ENCODE measurements around the gene SMLR1. TPM values are rescaled to one million over a fixed set of nuclear protein-coding genes. Genes with fewer than 3 reads are reported as not detected.

SMLR1 gene
- total RNA-seq, 1 experiment from 2014 or later: not detected

DNA sequence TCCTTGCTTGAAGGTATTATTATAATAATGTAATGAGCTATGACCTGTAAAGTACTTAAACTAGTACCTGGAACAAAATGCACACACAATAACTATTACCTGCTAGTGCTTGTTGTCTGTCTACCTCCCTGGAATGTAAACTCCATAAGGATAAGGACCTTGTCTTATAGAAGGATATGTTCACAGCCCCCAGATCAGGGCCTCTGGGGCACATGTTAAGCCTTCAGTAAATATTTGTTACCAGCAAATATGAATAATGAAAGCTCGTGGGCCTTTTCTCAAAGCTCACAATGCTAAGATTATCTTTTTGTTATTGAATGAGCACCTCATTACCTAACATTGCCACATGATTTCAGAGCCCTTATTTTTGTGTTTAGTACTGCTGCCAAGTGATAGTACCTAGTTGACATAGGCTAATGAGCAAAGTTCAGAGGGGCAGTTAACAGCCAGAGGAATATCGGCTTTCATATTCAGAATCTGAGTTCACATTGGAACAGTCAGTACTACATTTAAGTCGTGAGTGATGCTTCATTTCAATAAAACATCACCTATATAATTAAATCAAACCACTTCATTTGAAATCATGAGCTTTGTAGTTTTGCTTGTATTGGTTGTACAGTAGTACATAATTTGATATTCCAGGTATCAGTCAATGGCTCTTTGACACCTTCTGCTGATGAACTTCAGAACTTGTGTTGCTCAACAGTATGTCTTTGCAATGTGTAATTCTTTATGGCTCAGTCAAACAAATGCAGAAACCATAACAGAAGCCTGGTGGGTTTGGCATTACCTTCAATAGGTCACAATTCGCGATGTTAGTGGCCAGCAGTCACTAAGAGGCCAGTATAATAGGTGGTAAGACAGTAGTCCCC, 11.8 kb upstream of the SMLR1 start:
- Histone ChIP-seq H3K9me2 (ENCODE audit: insufficient read depth) (no peaks in the 10 kb centered on the region), H3K9me3 (ENCODE audit: insufficient read depth, low read depth) (no peaks in the 10 kb centered on the region), H4K20me1 (ENCODE audit: insufficient read depth) (no peaks in the 10 kb centered on the region), H3K79me2 (ENCODE audit: low read depth) (no peaks in the 10 kb centered on the region), H2AFZ (no peak overlapping the region), H3K4me3 (no peak overlapping the region), H3K27me3 (ENCODE audit: insufficient read depth, low read depth) (no peaks in the 10 kb centered on the region), H3K36me3 (ENCODE audit: low read depth) (no peaks in the 10 kb centered on the region), H3F3A (ENCODE audit: insufficient read depth, low read depth) (no peaks in the 10 kb centered on the region), H3K4me1 (replicated peaks; ENCODE audit: insufficient read depth) (no peaks in the 10 kb centered on the region), H3K4me2 (no peak overlapping the region), H3K27ac (no peak overlapping the region)
- CTCF ChIA-PET: no interaction called here
- DNase-seq: no peak
- POLR2A ChIA-PET (ENCODE audit: unreplicated experiment): interaction anchor here (0.6 kb wide), 1 partner anchor 492 kb away, joined by 15 read pairs; no protein-coding TSS in a partner anchor
- TF ChIP-seq, protein P1, sequence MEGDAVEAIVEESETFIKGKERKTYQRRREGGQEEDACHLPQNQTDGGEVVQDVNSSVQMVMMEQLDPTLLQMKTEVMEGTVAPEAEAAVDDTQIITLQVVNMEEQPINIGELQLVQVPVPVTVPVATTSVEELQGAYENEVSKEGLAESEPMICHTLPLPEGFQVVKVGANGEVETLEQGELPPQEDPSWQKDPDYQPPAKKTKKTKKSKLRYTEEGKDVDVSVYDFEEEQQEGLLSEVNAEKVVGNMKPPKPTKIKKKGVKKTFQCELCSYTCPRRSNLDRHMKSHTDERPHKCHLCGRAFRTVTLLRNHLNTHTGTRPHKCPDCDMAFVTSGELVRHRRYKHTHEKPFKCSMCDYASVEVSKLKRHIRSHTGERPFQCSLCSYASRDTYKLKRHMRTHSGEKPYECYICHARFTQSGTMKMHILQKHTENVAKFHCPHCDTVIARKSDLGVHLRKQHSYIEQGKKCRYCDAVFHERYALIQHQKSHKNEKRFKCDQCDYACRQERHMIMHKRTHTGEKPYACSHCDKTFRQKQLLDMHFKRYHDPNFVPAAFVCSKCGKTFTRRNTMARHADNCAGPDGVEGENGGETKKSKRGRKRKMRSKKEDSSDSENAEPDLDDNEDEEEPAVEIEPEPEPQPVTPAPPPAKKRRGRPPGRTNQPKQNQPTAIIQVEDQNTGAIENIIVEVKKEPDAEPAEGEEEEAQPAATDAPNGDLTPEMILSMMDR (conservative IDR thresholded peaks at IDR 0.05): no peak
- TF ChIP-seq EZH2 (IDR thresholded peaks at IDR 0.05; ENCODE audit: low read depth): no peak
- BruUV-seq (replicated peaks): no TSS peak
- intact Hi-C loops (cut with micrococcal nuclease; ENCODE audit: unreplicated experiment): no loop called here

DNA sequence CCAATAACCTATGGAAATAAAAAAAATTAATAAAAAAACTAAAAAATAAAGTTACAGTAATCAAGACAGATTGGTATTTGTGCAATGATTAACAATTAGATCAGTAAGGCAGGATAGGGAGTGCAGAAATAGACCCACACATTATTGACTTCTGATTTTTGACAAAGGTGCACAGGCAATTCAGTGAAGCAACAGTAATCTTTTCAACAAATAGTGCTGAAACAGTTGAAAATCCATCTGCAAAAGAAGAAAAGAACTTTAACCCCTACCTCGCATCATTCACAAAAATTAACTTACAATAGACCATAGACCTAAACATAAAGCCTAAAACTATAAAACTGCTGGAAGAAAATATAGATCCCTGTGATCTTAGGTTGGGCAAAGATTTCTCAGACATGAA, 4.5 kb upstream of the SMLR1 start:
- no peaks in the 10 kb centered on the region for H3F3A ChIP-seq (ENCODE audit: insufficient read depth, low read depth)
- intact Hi-C loops (cut with micrococcal nuclease; ENCODE audit: unreplicated experiment): no loop called here
- no peaks in the 10 kb centered on the region for H3K9me3 ChIP-seq (ENCODE audit: insufficient read depth, low read depth)
- no peak overlapping the region for H2AFZ ChIP-seq
- H3K4me2 ChIP-seq: no peak overlapping the region
- BruUV-seq (replicated peaks): no TSS peak
- H3K4me1 ChIP-seq (replicated peaks; ENCODE audit: insufficient read depth): no peaks in the 10 kb centered on the region
- TF ChIP-seq, protein P1 (conservative IDR thresholded peaks at IDR 0.05): no peak
- TF ChIP-seq EZH2 (IDR thresholded peaks at IDR 0.05; ENCODE audit: low read depth): no peak
- H4K20me1 ChIP-seq (ENCODE audit: insufficient read depth): no peaks in the 10 kb centered on the region
- no peaks in the 10 kb centered on the region for H3K79me2 ChIP-seq (ENCODE audit: low read depth)
- no peaks in the 10 kb centered on the region for H3K9me2 ChIP-seq (ENCODE audit: insufficient read depth)
- no peak overlapping the region for H3K4me3 ChIP-seq
- H3K36me3 ChIP-seq (ENCODE audit: low read depth): no peaks in the 10 kb centered on the region
- no peak for DNase-seq
- H3K27ac ChIP-seq: no peak overlapping the region
- H3K27me3 ChIP-seq (ENCODE audit: insufficient read depth, low read depth): no peaks in the 10 kb centered on the region
- ChIA-PET CTCF (no interaction called here), POLR2A (ENCODE audit: unreplicated experiment) (no interaction called here)

DNA sequence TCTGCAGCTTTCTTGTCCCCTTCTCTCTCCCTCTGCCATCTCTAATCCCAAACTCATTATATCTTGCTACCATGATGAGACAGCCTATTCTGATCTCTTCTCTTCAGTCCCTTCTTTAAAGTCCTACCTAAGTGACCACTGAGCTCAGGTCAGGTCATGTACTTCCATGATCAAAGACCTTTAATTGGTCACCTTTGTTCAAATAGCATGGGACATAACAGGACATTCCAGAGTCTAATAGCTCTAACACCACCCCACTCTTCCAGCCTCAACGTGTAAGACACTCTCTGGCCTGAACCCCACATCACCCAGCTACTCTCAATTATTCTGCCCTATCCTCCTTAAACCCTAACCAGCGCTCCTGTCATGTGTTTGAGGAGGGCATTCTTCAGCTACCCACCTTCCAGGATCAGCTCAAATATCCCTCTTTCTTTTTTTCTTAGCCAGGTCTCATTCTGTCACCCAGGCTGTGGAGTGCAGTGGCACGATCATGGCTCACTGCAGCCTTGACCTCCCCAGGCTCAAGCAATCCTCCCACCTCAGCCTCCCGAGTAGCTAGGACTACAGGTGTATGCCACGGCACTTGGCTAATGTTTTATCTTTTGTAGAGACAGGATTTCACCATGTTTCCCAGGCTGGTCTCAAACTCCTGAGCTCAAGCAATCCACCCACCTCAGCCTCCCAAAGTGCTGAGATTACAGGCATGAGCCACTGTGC, 2.1 kb upstream of the SMLR1 start:
- Histone ChIP-seq H3K9me3 (ENCODE audit: insufficient read depth, low read depth) (no peaks in the 10 kb centered on the region), H3K27me3 (ENCODE audit: insufficient read depth, low read depth) (no peaks in the 10 kb centered on the region), H3K4me1 (replicated peaks; ENCODE audit: insufficient read depth) (no peaks in the 10 kb centered on the region), H3K79me2 (ENCODE audit: low read depth) (no peaks in the 10 kb centered on the region), H2AFZ (no peak overlapping the region), H3F3A (ENCODE audit: insufficient read depth, low read depth) (no peaks in the 10 kb centered on the region), H3K36me3 (ENCODE audit: low read depth) (no peaks in the 10 kb centered on the region), H3K4me3 (no peak overlapping the region), H3K9me2 (ENCODE audit: insufficient read depth) (no peaks in the 10 kb centered on the region), H3K27ac (no peak overlapping the region), H4K20me1 (ENCODE audit: insufficient read depth) (no peaks in the 10 kb centered on the region), H3K4me2 (no peak overlapping the region)
- CTCF ChIA-PET: no interaction called here
- intact Hi-C loops (cut with micrococcal nuclease; ENCODE audit: unreplicated experiment): no loop called here
- POLR2A ChIA-PET (ENCODE audit: unreplicated experiment): no interaction called here
- DNase-seq: no peak
- TF ChIP-seq EZH2 (IDR thresholded peaks at IDR 0.05; ENCODE audit: low read depth): no peak
- TF ChIP-seq, protein P1 (conservative IDR thresholded peaks at IDR 0.05): no peak
- no TSS peak for BruUV-seq (replicated peaks)
